8988T (cell line): ENCODE measurements around the gene GPC6.

ENCODE experiments used
- DNase-seq: peaks from one replicate; pipeline ENCODE4 v3.0.0; 2011

Gene GPC6

DNA sequence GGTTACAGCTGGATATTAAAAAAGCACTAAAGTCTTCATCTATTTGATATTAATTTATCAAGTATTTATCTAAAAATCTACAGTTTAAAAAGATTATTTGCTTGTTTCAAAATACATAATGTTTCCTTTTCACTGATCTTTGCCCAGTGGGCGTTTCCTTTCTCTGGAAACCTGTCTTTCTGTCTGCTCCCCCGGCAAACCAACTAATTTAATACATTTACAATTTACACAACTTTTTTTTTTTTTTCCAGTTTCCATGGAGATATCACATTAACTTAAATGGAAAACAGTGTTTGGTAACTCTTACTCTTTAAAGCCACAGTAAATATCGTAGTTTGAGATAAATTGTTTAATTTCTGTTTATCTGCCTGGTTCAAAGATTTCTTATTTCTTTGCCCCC, 5.3 kb downstream of the GPC6 start:
- DNase-seq = no peak

DNA sequence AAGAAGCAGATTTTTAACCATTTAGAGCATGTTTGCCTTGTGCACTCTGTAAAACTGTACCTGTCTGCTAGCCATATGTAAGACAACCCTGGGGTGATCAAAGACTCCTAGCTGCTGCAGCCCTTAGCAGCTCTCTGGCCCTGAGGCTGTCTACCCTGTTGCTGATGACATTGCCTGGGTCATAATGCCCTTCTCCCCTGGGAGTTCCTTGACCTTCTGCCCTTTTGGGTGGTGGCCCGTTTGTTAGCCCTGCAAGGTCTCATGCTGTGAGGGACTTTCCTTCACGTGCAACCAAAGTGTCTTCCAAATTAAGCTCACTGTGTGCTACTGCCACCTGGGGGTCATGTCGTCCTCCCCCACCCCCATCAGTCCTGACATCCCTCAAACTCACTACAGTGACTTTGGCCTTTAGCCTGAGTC, 7.4 kb downstream of the GPC6 start:
- no peak for DNase-seq

DNA sequence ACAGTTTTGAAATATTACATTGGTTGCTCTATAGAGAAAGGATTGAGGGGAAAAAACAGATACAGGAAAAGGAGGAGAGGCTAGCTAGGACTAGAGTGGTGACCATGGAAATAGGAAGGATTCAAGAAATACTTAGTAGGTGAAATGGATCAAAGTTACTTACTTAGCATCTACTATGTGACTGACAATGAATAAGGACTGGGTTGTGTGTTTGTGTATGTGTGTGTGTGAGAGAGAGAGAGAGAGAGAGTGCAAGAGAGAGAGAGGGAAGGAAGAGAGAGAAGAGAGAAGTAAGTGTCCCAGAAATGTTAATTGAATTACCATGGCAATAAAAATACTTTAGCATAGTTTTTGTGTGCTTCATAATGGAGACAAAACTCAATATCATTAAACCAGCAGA, 7.9 kb downstream of the GPC6 start:
- DNase-seq = no peak

DNA sequence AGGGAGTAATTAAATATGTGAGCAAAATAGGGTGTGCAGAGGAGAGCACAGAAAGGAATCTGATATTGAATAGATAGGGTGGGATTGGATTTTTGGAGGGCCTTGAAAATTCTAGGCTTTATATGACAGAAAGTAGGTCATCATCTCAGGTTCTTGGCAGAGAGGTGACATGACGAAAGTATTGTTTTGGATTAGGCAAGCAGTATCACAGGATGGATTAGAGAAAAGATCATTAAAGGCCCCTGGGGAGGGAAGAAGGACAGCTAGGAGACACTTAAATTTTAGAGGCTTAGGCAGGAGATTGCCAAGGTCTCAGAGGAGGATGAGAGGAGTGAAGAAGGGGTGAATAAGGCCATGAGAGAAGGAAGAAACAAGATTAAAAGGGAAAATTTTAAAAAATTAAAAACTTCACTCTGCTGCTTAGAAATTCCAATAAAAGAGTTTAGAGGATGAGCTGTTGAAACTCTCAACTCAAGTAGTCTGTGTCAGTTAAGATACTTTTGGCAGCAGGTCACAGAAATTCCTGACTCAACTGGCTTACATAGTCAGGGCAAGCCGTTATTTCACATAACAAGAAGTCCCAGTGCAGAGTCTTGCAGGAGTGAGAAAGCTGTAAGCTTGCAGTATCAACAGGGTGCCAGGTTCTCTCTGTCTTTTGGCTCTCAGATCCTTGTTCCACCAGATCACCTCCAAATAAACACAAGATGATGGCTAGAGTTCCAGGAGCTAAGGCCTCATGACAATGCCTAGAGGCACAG, 8.8 kb downstream of the GPC6 start:
- DNase-seq = no peak

DNA sequence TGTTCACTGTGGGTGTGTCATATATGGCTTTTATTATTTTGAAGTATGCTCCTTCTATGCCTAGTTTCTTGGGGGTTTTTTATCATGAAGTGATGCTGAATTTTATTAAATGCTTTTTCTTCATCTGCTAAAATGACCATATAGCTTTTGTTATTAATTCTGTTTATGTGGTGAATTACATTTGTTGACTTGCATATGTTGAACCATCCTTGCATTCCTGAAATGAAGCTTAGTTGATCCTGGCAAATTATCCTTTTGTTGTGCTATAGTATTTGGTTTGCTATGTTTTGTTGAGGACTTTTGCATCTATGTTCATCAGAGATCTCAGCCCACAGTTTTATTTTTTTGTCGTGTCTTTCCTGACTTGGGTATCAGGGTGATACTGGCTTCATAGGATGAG, 12.1 kb downstream of the GPC6 start:
- no peak for DNase-seq

DNA sequence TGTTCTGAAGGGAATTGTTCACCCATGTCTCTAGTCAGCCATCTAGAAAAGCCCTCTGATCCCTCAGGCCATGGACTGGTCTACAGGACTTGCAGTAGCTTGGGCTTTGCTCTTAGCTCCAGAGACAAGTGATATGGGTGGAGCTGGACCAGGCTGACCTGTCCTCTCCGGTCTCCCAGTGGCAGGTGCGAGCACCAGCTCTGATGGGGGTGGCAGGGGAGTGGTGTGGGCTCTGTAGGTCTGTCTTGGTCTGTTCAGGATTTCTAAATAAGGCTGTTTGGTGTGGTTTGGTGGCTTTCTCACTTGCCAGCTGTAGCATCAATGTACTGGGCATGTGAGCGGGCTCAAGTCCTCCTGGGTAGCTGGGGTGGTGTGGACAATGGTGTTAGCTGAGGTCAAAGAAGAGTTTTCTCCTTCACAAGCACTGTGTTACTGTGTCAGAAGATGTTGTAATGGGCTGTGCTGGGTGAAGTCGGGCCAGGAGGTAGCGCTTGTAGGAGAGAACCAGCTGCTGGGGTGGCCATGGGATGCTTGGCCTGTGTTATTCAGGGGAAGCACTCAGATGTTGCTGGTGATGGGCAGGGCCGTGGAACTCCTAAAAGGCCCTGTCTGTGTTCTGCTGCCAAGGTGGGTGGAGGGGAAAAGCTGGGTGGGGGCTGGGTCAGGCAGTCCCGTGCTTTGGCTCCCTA, 16.9 kb downstream of the GPC6 start:
- DNase-seq = no peak

DNA sequence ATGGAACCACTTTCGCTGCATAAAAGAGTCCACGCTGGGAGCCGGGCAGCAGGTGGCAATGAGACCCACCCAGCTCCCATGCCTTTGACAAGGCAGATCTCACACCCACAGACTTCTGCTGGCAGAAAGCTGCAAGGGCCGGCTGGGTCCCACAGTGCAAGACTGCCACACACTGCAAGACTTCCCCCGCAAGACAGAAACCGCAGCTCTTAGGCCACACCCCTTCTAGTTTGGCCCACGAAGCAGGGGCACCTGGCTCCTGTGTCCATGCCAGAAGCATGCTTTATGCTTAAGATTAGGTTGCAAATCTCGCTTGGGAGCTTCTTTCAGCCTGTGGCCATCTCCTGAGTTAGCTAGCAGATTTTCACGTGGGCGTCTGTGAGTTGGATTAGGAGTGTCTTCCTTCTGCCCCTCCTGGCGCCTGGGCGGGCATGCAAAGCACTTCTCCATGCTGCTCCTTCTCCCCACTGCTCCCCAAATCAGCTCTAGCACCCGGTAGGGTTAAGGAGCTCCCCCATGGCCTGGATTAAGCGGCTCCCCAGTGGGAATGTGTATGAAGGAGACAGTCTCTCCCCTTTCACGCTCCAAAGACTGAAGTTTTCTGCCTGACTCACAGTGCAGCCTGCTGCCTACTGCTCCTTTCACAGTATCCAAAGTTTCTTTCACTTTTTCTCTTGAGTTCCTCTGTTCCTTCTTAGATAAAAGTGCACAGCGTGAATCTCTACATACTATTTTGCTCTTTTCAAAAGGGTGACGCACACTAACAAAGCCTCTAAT, 17.7 kb downstream of the GPC6 start:
- DNase-seq = no peak

DNA sequence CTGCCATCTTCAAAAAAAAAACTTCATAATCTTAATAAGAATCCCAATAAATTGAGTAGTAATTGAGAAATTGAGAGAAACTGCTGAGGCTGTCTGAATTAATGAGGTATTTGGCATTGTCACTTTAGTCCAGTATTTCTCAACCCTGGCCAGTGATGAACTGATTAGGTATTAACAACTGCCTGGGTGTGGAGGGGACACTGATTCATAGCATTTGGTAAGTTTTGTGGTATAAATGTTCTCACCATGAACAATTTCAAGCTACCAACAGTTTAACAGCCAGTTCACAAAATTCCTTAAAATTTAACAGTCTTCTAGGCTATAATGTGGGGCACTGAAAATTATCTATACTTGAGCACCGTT, 18.3 kb downstream of the GPC6 start:
- no peak for DNase-seq

DNA sequence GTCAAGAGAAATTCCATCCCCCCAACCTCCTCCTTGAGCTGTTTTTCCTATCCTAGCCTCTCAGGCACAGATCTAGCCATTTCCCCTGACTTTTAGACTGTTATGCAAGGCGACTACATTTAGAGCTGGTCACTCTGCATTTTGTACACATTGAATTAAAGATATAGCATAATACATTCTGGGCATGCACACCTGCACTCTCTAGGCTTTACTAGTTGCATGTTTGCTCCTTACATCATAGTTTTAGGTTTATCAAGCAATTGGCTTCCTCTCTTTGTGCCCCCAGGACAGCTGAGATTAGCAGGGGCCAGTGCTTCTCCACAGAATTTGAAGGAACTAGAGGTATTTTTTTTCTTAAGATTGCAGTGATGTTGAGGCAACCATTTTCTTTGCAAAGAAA, 19.5 kb downstream of the GPC6 start:
- DNase-seq = no peak

DNA sequence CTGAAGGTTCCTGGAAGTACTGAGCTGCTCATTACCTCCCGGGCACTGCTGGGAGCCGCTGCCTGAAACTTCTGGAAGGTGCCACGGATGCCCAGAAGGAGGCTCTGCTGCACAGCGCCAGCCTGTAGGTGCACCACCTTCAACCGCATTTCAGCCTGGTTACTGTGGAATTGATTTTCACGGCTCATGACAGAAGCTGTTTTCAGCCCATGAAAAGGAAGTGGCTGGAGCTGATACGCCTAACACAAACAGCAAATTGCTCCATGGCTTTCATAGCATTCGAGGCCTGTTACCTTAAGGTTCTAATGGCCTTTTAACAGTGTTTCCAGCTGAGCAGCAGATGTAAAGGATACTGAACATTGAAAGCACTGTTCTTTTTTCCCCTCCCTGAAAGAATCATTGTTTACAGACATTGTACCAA, 22.0 kb downstream of the GPC6 start:
- no peak for DNase-seq

DNA sequence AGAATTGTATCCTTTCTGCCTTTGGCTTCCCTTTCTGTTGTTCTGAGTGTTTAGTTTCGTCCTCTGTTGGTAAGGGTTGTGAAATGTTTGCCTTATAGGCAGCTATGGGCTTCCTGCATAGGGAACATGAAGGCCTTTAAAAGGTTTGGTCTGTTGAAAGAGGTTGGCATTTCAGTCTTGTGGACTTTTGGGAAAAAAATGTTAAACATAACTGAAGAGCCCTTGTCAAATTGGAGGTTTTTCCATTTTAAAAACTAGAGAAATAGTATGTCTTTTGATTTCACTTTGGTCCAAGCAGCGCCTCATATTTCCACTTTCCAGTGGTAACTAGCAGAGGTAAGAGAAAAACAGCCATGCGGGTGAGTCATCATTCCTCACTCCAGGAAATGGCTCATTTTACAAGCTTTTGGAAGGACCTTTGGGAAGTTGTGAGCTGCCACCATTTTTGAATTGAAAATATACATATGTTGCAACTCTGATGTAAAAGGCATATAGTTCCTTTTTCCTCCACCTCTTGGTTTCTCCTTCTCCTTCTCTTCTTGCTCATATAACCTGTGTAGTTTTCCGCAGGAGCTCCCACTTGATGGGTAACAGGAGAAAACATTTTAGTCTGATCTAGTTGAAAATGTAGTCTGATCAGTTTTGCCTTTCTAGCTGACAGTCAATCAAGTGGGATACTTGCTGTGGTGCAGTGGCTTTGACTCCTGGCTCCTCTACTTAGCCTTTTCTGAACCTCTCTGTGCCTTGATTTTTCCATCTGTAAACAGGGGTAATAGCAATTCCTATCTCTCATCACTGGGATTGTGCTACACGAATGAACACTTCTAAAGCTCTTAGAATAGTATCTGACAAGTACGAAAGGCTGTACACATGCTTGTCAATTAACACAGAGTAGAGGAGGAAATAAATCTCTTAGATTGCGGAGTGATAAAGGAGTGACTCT, 23.0 kb downstream of the GPC6 start:
- no peak for DNase-seq

DNA sequence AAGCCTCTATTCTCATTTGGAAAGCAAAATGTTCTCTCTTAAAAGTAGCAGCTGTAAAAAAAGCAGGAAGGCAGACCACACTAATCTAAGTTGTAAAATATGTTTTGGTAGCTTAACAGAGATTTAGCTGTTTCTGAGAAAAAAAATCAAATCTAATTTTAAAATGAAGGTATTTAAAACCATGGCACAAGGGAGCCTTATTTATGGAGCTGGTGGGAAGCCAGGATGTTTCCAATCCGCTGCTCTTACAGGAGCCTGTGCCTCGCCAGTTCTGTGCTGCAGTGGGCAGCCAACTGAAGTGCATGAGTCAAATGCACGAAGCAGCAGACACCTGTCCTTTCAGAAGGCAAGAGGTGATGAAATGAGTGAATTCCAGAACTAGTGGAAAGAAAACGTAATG, 28.2 kb downstream of the GPC6 start:
- DNase-seq = no peak

DNA sequence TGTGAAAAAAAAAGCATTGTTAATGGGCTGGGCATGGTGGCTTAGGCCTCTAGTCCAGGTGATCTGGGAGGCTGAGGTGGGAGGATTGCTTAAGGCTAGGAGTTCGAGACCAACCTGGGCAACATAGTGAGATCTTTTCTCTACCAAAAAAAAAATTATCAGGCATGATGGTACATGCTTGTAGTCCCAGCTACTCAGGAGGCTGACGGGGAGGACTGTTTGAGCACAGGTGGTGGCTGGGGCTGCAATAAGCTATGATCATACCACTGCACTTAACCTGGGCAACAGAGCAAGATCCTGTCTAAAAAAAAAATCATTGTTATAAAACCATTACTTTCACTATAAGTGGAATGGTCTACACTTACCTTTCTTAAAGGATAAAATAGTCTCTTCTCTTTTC, 30.4 kb downstream of the GPC6 start:
- DNase-seq = no peak

DNA sequence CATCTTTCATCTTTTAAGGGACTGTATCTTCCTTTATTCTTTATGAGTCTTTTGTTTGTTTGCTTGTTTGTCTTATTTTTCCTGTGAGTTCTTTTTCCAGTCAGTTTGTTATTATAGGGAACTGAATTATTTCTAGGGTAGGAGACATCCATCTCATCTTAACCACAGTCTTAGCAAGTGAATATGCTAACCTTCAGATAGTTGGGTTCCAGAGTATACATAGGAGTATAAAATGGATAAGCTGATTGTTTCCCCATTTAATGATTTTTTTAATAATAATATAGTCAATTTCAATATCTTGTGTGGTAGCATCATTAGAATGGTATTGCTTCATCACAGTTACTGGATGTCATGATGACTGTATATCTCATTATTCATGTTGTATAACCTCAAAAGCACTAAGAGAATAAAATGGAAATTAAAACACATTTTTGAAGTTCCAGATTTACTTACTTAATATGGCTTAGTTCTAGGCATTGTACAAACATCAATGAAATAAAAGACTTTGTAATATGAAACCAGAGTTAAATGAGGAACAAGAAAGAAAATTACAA, 33.0 kb downstream of the GPC6 start:
- no peak for DNase-seq

DNA sequence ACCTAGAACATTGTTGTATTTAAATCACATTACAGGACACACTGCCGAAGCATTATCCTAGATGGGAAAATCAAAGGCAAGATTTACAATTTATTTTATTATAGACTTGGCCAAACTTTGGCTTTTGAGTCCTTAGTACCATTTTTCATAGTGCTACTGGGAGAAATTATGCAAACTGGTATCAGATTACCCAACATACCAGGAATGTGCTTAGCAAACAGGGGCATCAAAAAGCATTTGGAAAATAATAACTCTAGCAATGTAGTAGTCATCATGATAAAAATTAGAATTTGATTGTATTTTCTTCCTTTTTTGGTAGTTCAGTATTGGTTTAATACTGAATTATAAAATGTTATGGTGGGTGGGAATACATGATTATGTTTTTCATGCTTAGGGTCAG, 34.0 kb downstream of the GPC6 start:
- DNase-seq = no peak

DNA sequence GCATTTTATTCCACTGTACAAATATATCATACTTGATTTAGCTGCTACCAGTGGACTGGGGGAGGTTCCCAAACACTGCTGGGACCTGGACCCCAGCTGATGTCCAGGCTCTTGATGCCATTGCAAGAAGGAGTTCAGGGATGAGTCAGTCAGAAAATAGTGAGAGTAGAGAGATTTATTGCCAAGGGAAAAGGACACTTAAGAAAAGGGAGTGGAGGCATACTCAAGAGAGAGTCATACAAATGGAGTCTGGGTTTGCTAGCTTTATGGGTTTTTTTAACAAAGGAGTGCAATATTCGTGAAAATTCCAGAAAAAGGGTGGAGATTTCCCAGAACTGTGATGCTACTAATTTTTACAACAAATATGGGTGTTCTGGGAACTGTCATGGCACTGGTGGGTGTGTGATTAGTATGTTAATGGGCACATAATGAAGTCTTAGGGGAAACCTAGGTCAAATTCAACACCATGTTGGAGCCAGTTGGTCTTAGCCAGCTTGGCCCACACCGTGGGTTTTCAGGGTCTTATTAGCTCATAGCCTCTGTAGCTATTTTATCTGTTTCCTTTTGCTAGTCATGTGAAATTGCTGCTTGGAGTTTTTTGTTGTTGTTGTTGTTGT, 36.2 kb downstream of the GPC6 start:
- DNase-seq = no peak

DNA sequence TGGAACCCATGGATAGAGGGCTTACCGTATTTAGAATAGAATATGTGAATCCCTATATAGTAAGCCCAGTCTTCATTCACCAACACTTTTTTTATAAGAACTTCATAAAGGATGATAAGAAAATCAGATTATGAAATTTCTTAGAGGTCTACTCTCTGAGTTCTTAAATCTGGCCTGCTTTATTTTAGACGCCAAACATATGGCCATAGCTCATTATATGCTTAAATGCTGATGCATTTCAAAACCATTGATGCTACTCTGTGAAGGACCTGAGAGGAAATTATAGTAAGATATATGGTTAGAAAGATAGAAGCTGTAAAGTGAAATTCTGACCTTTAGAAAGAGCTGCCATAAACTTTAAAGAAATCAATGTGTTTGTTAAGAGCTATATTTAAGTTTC, 38.3 kb downstream of the GPC6 start:
- no peak for DNase-seq

DNA sequence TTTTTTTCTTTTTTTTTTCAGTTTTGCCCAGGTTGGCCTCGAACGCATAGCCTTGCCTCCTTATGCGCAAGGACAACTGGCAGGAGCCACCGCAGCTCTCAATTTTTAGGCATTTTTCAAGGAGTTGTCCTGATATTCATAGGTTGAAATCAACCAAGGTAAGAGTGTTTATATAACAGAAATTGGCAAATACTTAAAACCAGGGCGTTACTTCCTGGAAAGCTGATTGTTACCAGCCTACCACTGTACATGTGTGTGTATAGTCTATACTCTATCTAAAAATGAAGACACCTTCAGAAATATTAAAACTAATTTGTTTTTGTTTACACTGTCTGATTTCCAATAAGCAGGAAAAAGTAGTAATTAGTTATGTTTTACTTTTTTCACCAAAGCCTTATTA, 39.2 kb downstream of the GPC6 start:
- no peak for DNase-seq

DNA sequence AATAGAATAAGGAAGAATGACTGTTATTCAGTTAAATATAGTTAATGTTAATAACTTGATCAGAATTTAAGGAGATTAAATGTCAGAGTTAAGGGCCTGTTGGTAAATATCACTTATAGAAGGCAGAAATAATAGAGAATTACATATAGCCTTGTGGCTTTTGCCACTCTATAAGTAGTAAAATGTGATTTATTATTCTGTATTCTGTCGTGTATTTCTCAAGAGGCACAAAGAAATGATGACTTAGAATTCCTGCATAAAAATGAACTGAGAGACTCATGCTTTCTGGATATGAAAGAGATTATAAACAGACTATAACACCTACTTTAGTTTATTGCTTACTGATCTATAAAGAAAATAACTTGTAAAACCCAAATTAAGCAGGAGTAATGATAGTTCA, 40.1 kb downstream of the GPC6 start:
- no peak for DNase-seq

DNA sequence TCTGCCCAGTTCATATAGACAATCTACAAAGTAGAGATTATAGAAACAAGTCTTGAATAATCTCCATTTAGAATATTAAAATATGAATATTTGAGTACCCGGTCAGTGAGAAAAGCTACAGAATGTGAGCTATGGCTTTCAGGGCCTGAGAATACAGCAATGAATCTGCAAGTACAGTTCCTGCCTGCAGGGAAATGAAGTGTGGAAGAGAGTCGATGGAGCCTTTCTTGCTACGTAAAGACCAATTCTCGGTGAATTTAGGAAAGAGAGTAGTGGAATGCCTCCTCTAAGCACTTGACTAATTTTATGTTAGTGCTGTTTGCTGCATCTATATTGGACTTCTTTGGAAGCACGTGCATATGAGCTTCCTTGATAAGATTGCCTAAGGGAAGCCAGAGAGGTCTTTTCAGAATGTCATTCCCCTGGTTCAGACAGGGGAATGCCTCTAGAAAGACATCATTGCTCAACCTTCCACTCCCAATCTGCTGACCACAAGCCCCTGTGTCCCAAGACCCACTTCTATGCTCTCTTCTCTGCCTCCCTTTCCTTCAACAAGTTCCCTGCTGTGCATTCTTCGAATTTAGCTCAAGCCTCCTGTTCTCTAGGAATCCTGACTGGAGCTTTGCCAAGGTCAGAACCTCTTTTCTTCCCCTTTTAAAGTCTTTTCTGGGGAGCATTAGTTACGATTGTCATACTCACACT, 41.9 kb downstream of the GPC6 start:
- no peak for DNase-seq
